Islet precursor cell (in vitro differentiated cells): Measurements from ENCODE around the gene LONRF3.

ENCODE experiments used
- DNase-seq: peaks from one replicate; pipeline ENCODE4 v3.0.0-alpha.2; 2018

The LONRF3 gene

GRCh38 chrX:119041175-119041574 lies 66.8 kb downstream of the LONRF3 start:
- DNase-seq: peak; percentile 72

- no peak for DNase-seq
Observed at GRCh38 chrX:119042040-119042439, 67.6 kb downstream of the LONRF3 start.

GRCh38 chrX:119042996-119043395 lies 68.6 kb downstream of the LONRF3 start:
- DNase-seq: no peak

- DNase-seq: no peak
Observed at GRCh38 chrX:119045884-119046283, 71.5 kb downstream of the LONRF3 start.

- no peak for DNase-seq
Observed at GRCh38 chrX:119055687-119056086, 81.3 kb downstream of the LONRF3 start.

GRCh38 chrX:119062750-119063374 lies 88.4 kb downstream of the LONRF3 start:
- DNase-seq: peak; percentile 59

GRCh38 chrX:119063428-119063827 lies 89.0 kb downstream of the LONRF3 start:
- DNase-seq: no peak

GRCh38 chrX:119067023-119067739 lies 92.8 kb downstream of the LONRF3 start:
- peak; percentile 63 for DNase-seq
